Esophagus muscularis mucosa (tissue), 4 donors: ENCODE results near the gene PCDHGA12. TPM values are rescaled to one million over a fixed set of nuclear protein-coding genes. Genes with fewer than 3 reads are reported as not detected.
A peak's percentile ranks its signal among the peaks of the same experiment; 100 is the strongest.

Source experiments
- DNase-seq: peaks from one replicate; pipeline ENCODE4 v3.0.0-alpha.2; 2017; ENCODE audit errors: extremely low spot score
- H3K27ac ChIP-seq, 4 donors: fragments of 200-600 bp; sonication (generic); replicated peaks in 1 of 4; 1 replicate in 3 of 4; 2 replicates in 1 of 4; pipeline ENCODE4 v1.5.1; 2016 to 2019; ENCODE audit warnings: mild to moderate bottlenecking in 1 of 4
- H3K27me3 ChIP-seq, 4 donors: fragments of 200-600 bp; sonication (generic); one replicate each; pipeline versions ENCODE4 v1.5.1 to v1.6.0; 2016 to 2019
- H3K36me3 ChIP-seq, 4 donors: fragments of 200-600 bp; sonication (generic); one replicate each; pipeline ENCODE4 v1.5.1; 2016 to 2019
- H3K4me1 ChIP-seq, 4 donors: fragments of 200-600 bp; sonication (generic); one replicate each; pipeline ENCODE4 v1.5.1; 2016 to 2019
- H3K4me3 ChIP-seq, 4 donors: fragments of 200-600 bp; sonication (generic); 1 replicate in 2 of 4; 2 replicates in 2 of 4; pipeline ENCODE4 v1.5.1; 2016 to 2019; ENCODE audit warnings: mild to moderate bottlenecking in 4 of 4, moderate library complexity in 1 of 4
- H3K9me3 ChIP-seq, 4 donors: fragments of 200-600 bp; sonication (generic); 1 replicate in 3 of 4; 2 replicates in 1 of 4; pipeline ENCODE4 v1.5.1; 2016 to 2019
- EP300 ChIP-seq: sonication (generic); formaldehyde crosslinking; IDR thresholded peaks from one replicate; pipeline ENCODE4 v1.6.1; 2017; ENCODE audit warnings: antibody characterized with exemption
- POLR2A ChIP-seq: fragments of 450-650 bp; IDR thresholded peaks from one replicate; pipeline ENCODE4 v1.6.1; 2017; ENCODE audit warnings: antibody characterized with exemption, moderate library complexity, mild to moderate bottlenecking, low read depth
- POLR2AphosphoS5 ChIP-seq, 2 donors: sonication (generic); formaldehyde crosslinking; IDR thresholded peaks; one replicate each; pipeline ENCODE4 v1.6.1; 2017; ENCODE audit warnings: antibody characterized with exemption in 2 of 2
- WGBS: methylation state at CpG from one replicate; pipeline ENCODE4 v1.1.5; 2018; 5-methylcytosine and 5-hydroxymethylcytosine counted together
- intact Hi-C: fragments of 100-400 bp; cut with DNase I; formaldehyde crosslinking; loops from one replicate; pipeline ENCODE4 v1.15.1; 2023
- total RNA-seq, 4 donors: library from RNA; depleted of rRNA; stranded (reverse); fragments of >200 nt; gene quantifications; one replicate each; pipeline versions ENCODE4 v1.1.0 to v1.2.1, GENCODE V29; 2016
- TF ChIP-seq, protein P1 (sequence below), 3 experiments: fragments of 200-600 bp in 2 of 3; fragments of 450-650 bp in 1 of 3; sonication (generic) in 2 of 3; IDR thresholded peaks; one replicate each; pipeline ENCODE4 v1.5.1; 2017 to 2019; ENCODE audit warnings: antibody characterized with exemption in 3 of 3, mild to moderate bottlenecking in 2 of 3, moderate library complexity in 1 of 3

PCDHGA12 gene
- total RNA-seq, 4 donors from 2014 or later = 7.6 to 13.7 (median 11.6) TPM

DNA sequence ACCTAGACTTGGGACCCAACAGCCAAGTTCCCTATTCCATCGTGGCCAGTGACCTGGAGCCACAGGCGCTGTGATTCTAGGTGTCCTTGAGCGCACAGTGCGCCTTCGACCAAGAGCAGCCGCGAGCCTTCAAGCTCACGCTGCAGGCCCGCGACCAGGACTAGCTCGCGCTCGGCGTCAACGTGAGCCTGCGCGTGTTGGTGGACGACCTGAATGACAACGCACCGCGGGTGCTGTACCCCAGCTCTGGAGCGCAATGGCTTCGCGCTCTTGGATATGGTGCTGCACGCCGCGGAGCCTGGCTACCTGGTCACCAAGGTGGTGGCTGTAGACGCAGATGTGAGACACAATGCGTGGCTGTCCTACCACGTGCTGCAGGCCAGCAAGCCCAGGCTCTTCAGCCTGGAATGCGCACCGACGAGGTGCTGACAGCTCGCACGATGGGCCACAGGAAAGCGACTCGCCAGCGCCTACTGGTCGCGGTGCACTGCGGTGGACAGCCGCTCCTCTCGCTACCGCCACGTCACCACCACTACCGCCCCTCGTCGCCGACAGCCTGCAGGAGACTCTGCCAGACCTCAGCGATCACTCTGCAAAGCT, 11.4 kb downstream of the PCDHGA12 start:
- TF ChIP-seq POLR2AphosphoS5 (IDR thresholded peaks at IDR 0.05) = no peak
- TF ChIP-seq, protein P1, sequence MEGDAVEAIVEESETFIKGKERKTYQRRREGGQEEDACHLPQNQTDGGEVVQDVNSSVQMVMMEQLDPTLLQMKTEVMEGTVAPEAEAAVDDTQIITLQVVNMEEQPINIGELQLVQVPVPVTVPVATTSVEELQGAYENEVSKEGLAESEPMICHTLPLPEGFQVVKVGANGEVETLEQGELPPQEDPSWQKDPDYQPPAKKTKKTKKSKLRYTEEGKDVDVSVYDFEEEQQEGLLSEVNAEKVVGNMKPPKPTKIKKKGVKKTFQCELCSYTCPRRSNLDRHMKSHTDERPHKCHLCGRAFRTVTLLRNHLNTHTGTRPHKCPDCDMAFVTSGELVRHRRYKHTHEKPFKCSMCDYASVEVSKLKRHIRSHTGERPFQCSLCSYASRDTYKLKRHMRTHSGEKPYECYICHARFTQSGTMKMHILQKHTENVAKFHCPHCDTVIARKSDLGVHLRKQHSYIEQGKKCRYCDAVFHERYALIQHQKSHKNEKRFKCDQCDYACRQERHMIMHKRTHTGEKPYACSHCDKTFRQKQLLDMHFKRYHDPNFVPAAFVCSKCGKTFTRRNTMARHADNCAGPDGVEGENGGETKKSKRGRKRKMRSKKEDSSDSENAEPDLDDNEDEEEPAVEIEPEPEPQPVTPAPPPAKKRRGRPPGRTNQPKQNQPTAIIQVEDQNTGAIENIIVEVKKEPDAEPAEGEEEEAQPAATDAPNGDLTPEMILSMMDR (IDR thresholded peaks at IDR 0.05) = no peak
- no peak for TF ChIP-seq POLR2A
- TF ChIP-seq EP300 = no peak
- Histone ChIP-seq H3K27me3 (no peaks in the 10 kb centered on the region), H3K9me3 (peaks cover 0 to 79% (median 65%) of the 10 kb centered on the region in 4 donors), H3K27ac (no peak overlapping the region), H3K36me3 (peaks cover 0 to 4% (median 0%) of the 10 kb centered on the region in 4 donors), H3K4me1 (peaks cover 0 to 4% (median 0%) of the 10 kb centered on the region in 4 donors), H3K4me3 (no peak overlapping the region)
- intact Hi-C loops = no loop called here
- DNase-seq = no peak
- 59% methylated on average over 27 of the region's 50 CpGs for WGBS

DNA sequence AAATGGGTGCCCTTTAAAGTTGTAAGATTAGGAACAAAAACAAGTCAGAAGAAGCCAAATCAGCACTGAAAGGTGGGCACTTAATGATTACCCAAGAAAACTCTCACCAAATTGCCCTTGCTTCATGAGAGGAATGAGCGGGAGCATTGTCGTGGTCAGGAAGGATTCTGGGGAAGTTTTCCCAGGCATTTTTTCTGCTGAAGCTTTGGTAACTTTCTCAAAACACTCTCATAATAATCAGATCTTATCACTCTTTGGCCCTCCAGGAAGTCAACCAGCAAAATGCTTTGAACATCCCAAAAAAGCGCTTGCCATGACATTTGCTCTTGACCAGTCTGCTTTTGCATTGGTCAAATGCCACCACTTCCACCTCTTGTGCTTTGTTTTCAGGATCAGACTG, 35.0 kb downstream of the PCDHGA12 start:
- TF ChIP-seq POLR2A (no peak), POLR2AphosphoS5 (IDR thresholded peaks at IDR 0.05) (no peak), EP300 (no peak)
- TF ChIP-seq, protein P1 (IDR thresholded peaks at IDR 0.05) = no peak
- Histone ChIP-seq H3K27ac (no peak overlapping the region), H3K4me1 (no peaks in the 10 kb centered on the region), H3K36me3 (peaks cover 0 to 8% (median 0%) of the 10 kb centered on the region in 4 donors), H3K27me3 (no peaks in the 10 kb centered on the region), H3K4me3 (no peak overlapping the region), H3K9me3 (no peaks in the 10 kb centered on the region)
- intact Hi-C loops = no loop called here
- WGBS = 94% methylated on average over 3 of the region's 3 CpGs
- DNase-seq = no peak

DNA sequence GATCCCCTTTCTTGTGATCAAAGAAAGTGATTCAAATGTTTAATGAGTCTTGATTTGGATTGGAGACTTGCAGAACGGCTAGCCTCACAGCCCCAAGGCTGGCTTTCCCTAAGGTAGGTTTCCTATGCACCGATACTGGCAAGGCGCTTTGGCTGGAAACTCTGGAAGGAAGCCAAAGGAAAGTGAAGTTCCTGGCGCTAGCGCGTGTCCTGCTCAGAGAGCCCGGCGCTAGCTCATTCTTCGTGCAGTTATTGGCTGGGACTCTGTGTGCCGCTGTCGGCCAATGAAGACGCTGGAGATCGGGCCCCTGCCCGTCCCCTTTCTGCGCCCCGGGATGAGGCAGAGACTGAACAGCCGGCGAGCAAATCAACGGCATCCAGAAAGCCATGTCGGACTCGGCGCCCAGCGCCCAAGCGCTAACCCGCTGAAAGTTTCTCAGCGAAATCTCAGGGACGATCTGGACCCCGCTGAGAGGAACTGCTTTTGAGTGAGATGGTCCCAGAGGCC, 45.4 kb downstream of the PCDHGA12 start, which contains the start of gene PCDHGC3:
Gene PCDHGC3, plus strand, starts transcription at position 342 of the 507 bp plus-strand sequence. Its CDS starts 151 bp downstream, at position 493.
- Histone ChIP-seq H3K27me3 (no peaks in the 10 kb centered on the region), H3K27ac (peak within 1 kb of the TSS; percentile 84 to 93 (median 89)), H3K36me3 (peaks cover 0 to 6% (median 0%) of the 10 kb centered on the region in 4 donors), H3K4me3 (peak within 1 kb of the TSS; percentile 64 to 75 (median 68)), H3K9me3 (no peaks in the 10 kb centered on the region), H3K4me1 (peaks cover 39 to 49% (median 48%) of the 10 kb centered on the region in 4 donors)
- 1% methylated on average over 22 of the region's 28 CpGs for WGBS
- intact Hi-C loops = loop anchor here (2.0 to 5.0 kb wide), 2 partner anchors 39 to 82 kb away; no protein-coding TSS in a partner anchor
- TF ChIP-seq EP300 = no peak
- TF ChIP-seq POLR2AphosphoS5 (IDR thresholded peaks at IDR 0.05) = peak; percentile 87
- TF ChIP-seq, protein P1 (IDR thresholded peaks at IDR 0.05) = peak; percentile 40 to 64 (median 58)
- no peak for TF ChIP-seq POLR2A
- DNase-seq = peak; percentile 97

DNA sequence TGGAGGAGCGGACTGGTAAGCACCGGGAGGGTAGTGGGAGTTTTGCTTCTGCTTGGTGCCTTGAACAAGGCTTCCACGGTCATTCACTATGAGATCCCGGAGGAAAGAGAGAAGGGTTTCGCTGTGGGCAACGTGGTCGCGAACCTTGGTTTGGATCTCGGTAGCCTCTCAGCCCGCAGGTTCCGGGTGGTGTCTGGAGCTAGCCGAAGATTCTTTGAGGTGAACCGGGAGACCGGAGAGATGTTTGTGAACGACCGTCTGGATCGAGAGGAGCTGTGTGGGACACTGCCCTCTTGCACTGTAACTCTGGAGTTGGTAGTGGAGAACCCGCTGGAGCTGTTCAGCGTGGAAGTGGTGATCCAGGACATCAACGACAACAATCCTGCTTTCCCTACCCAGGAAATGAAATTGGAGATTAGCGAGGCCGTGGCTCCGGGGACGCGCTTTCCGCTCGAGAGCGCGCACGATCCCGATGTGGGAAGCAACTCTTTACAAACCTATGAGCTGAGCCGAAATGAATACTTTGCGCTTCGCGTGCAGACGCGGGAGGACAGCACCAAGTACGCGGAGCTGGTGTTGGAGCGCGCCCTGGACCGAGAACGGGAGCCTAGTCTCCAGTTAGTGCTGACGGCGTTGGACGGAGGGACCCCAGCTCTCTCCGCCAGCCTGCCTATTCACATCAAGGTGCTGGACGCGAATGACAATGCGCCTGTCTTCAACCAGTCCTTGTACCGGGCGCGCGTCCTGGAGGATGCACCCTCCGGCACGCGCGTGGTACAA, 46.0 kb downstream of the PCDHGA12 start:
- Histone ChIP-seq H3K9me3 (no peaks in the 10 kb centered on the region), H3K4me3 (peak overlapping the region; percentile 64 to 75 (median 68)), H3K36me3 (peaks cover 0 to 6% (median 0%) of the 10 kb centered on the region in 4 donors), H3K27ac (peak overlapping the region; percentile 84 to 93 (median 89)), H3K4me1 (peaks cover 39 to 55% (median 54%) of the 10 kb centered on the region in 4 donors), H3K27me3 (no peaks in the 10 kb centered on the region)
- no peak for DNase-seq
- TF ChIP-seq POLR2AphosphoS5 (IDR thresholded peaks at IDR 0.05) = peak; percentile 23 to 41
- no peak for TF ChIP-seq POLR2A
- TF ChIP-seq EP300 = no peak
- TF ChIP-seq, protein P1 (IDR thresholded peaks at IDR 0.05) = no peak
- 0% methylated on average over 28 of the region's 58 CpGs for WGBS
- intact Hi-C loops = loop anchor here (2.0 to 5.0 kb wide), 2 partner anchors 38 to 81 kb away; no protein-coding TSS in a partner anchor
